Measurements from ENCODE around the gene CCDC7.

DNA sequence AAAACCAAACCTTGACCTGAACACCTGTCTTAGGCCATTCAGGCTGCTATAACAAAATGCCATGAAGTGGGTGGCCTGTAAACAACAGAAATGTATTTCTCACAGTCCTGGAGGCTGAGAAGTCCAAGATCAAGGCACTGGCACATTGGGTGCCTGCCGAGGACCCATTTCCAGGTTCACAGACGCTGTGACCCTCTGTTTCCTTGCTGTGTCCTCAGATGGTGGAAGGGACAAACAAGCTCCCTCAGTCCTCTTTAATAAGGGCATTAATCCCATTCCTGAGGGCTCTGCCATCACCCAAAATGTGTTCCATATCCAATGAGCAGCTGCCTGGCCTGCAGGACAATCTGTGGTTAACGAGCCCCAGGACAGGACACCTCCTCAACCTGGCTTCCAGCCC is 444.5 kb downstream of the CCDC7 start:
- TF ChIP-seq GATA2 (IDR thresholded peaks at IDR 0.05; ENCODE audit: low read depth, low read length) (no peak), GATA3 (IDR thresholded peaks at IDR 0.05; ENCODE audit: low read depth, low read length) (no peak)

Data from SH-SY5Y (cell line).